HepG2 (cell line): ENCODE measurements around the gene NEU4. TPM values are rescaled to one million over a fixed set of nuclear protein-coding genes. Genes with fewer than 3 reads are reported as not detected.
A peak's percentile ranks its signal among the peaks of the same experiment; 100 is the strongest.

Source experiments
- AGO1 ChIP-seq: fragments of 200-400 bp; formaldehyde crosslinking; IDR thresholded peaks from 2 replicates; pipeline ENCODE4 v1.6.1; 2017; ENCODE audit warnings: mild to moderate bottlenecking, low read depth, low read length, moderate library complexity; ENCODE audit not compliant: poor library complexity, severe bottlenecking
- CBX1 ChIP-seq: IDR thresholded peaks from one replicate; pipeline ENCODE4 v1.6.1; 2016; ENCODE audit warnings: antibody characterized with exemption, low read depth
- CSRNP1 ChIP-seq: sonication (generic); formaldehyde crosslinking; IDR thresholded peaks from 2 replicates; pipeline ENCODE4 v1.8.1; 2023; ENCODE audit warnings: mild to moderate bottlenecking, missing genetic modification reagents
- FOSL1 ChIP-seq: sonication (generic); formaldehyde crosslinking; IDR thresholded peaks from 2 replicates; pipeline ENCODE4 v1.9.0; 2021; ENCODE audit warnings: missing genetic modification reagents, borderline replicate concordance
- HIVEP1 ChIP-seq: sonication (generic); formaldehyde crosslinking; IDR thresholded peaks from 2 replicates; pipeline ENCODE4 v1.4.0; 2020; ENCODE audit warnings: mild to moderate bottlenecking, missing genetic modification reagents
- HNRNPL ChIP-seq: fragments of 200-400 bp; formaldehyde crosslinking; IDR thresholded peaks from 2 replicates; pipeline ENCODE4 v1.6.1; 2017; ENCODE audit warnings: mild to moderate bottlenecking, low read depth, low read length
- KLF16 ChIP-seq, 2 experiments: sonication (generic) in 1 of 2; formaldehyde crosslinking in 1 of 2; IDR thresholded peaks; 2 replicates each; pipeline versions ENCODE4 v1.6.1 to v1.8.0; 2016 to 2023; ENCODE audit warnings: missing genetic modification reagents in 2 of 2, missing compliant biosample characterization in 1 of 2
- NR2F1 ChIP-seq, 2 experiments: fragments of 450-650 bp in 1 of 2; formaldehyde crosslinking in 1 of 2; IDR thresholded peaks; 2 replicates each; pipeline versions ENCODE4 v1.5.0 to v1.6.1; 2016 to 2020; ENCODE audit warnings: mild to moderate bottlenecking in 1 of 2, missing compliant biosample characterization in 1 of 2, missing genetic modification reagents in 1 of 2, moderate library complexity in 1 of 2
- SRSF1 ChIP-seq: fragments of 200-400 bp; formaldehyde crosslinking; optimal IDR thresholded peaks from 2 replicates; pipeline ENCODE3; 2017; ENCODE audit warnings: mild to moderate bottlenecking, low read depth, low read length, moderate library complexity
- ZMAT3 ChIP-seq: sonication (generic); formaldehyde crosslinking; conservative IDR thresholded peaks from 2 replicates; pipeline ENCODE4 v1.7.0; 2021; ENCODE audit warnings: missing genetic modification reagents
- ZNF10 ChIP-seq: sonication (generic); formaldehyde crosslinking; IDR thresholded peaks from 2 replicates; pipeline ENCODE4 v1.4.0; 2020; ENCODE audit warnings: mild to moderate bottlenecking, low read depth, missing genetic modification reagents, borderline replicate concordance
- ZNF557 ChIP-seq: sonication (generic); formaldehyde crosslinking; IDR thresholded peaks from 2 replicates; pipeline ENCODE4 v1.4.0; 2020; ENCODE audit warnings: missing genetic modification reagents
- polyA plus RNA-seq, 8 experiments: library from polyadenylated mRNA; depleted of rRNA in 3 of 8; stranded (reverse) in 7 of 8; unstranded in 1 of 8; fragments of >200 nt; fragmentation: Illumina TruSeq in 4 of 8; extraction: Trizol in 4 of 8; gene quantifications; 2 replicates each; pipeline versions ENCODE4 v1.2.1 to v1.2.3, GENCODE V29; 2011 to 2016; ENCODE audit warnings: low read depth in 4 of 8, missing spikeins in 1 of 8, mixed read lengths in 1 of 8; ENCODE audit not compliant: insufficient read depth in 1 of 8
- total RNA-seq, 5 experiments: library from RNA; depleted of rRNA; stranded (reverse); fragments of >200 nt; fragmentation: Illumina TruSeq; extraction: Trizol; gene quantifications; 2 replicates each; pipeline ENCODE4 v1.2.3, GENCODE V29; 2016; ENCODE audit warnings: low read depth in 1 of 5
- TF ChIP-seq, protein P1 (sequence below): sonication (generic); formaldehyde crosslinking; IDR thresholded peaks from 2 replicates; pipeline ENCODE4 v1.5.0; 2020; ENCODE audit warnings: mild to moderate bottlenecking, missing genetic modification reagents, moderate library complexity
- TF ChIP-seq, protein P2 (sequence below): IDR thresholded peaks from 2 replicates; pipeline ENCODE4 v1.6.1; 2016; ENCODE audit warnings: missing compliant biosample characterization, missing genetic modification reagents, borderline replicate concordance
- TF ChIP-seq, protein P3 (sequence below): sonication (generic); formaldehyde crosslinking; IDR thresholded peaks from 2 replicates; pipeline ENCODE4 v1.5.1; 2020; ENCODE audit warnings: mild to moderate bottlenecking, missing genetic modification reagents, moderate library complexity

NEU4 gene
- total and polyA plus RNA-seq, 2 of the 13 experiments (the other 11 are each of a cell fraction or from before 2014, with no cell fraction given), result 53.5 to 107 TPM

- TF ChIP-seq, protein P1, sequence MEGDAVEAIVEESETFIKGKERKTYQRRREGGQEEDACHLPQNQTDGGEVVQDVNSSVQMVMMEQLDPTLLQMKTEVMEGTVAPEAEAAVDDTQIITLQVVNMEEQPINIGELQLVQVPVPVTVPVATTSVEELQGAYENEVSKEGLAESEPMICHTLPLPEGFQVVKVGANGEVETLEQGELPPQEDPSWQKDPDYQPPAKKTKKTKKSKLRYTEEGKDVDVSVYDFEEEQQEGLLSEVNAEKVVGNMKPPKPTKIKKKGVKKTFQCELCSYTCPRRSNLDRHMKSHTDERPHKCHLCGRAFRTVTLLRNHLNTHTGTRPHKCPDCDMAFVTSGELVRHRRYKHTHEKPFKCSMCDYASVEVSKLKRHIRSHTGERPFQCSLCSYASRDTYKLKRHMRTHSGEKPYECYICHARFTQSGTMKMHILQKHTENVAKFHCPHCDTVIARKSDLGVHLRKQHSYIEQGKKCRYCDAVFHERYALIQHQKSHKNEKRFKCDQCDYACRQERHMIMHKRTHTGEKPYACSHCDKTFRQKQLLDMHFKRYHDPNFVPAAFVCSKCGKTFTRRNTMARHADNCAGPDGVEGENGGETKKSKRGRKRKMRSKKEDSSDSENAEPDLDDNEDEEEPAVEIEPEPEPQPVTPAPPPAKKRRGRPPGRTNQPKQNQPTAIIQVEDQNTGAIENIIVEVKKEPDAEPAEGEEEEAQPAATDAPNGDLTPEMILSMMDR (CRISPR knock-in tag), result peak; percentile 31
- TF ChIP-seq, protein P2, sequence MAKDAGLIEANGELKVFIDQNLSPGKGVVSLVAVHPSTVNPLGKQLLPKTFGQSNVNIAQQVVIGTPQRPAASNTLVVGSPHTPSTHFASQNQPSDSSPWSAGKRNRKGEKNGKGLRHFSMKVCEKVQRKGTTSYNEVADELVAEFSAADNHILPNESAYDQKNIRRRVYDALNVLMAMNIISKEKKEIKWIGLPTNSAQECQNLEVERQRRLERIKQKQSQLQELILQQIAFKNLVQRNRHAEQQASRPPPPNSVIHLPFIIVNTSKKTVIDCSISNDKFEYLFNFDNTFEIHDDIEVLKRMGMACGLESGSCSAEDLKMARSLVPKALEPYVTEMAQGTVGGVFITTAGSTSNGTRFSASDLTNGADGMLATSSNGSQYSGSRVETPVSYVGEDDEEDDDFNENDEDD (CRISPR knock-in tag), result peak; percentile 39; the same call in 1 of the 2 replicates
- TF ChIP-seq SRSF1 (peak; percentile 24), HNRNPL (0 out of 2 replicates have a peak, but pooled peaks have one; percentile 21), CSRNP1 (CRISPR knock-in tag) (no peak), ZNF557 (CRISPR knock-in tag) (no peak), ZNF10 (CRISPR knock-in tag) (no peak), CBX1 (no peak), ZMAT3 (CRISPR knock-in tag) (no peak), HIVEP1 (CRISPR knock-in tag) (peak; percentile 31; the same call in 1 of the 2 replicates), KLF16 (CRISPR knock-in tag; IDR thresholded peaks at IDR 0.05) (0 out of 4 replicates have a peak, but pooled peaks of 1 of the 2 experiments have one; percentile 43), FOSL1 (CRISPR knock-in tag) (no peak), NR2F1 (CRISPR knock-in tag; IDR thresholded peaks at IDR 0.05) (peak in 1 of 2 experiments; percentile 58; a peak in 3 of 4 replicates), AGO1 (peak; percentile 12)
- TF ChIP-seq, protein P3, sequence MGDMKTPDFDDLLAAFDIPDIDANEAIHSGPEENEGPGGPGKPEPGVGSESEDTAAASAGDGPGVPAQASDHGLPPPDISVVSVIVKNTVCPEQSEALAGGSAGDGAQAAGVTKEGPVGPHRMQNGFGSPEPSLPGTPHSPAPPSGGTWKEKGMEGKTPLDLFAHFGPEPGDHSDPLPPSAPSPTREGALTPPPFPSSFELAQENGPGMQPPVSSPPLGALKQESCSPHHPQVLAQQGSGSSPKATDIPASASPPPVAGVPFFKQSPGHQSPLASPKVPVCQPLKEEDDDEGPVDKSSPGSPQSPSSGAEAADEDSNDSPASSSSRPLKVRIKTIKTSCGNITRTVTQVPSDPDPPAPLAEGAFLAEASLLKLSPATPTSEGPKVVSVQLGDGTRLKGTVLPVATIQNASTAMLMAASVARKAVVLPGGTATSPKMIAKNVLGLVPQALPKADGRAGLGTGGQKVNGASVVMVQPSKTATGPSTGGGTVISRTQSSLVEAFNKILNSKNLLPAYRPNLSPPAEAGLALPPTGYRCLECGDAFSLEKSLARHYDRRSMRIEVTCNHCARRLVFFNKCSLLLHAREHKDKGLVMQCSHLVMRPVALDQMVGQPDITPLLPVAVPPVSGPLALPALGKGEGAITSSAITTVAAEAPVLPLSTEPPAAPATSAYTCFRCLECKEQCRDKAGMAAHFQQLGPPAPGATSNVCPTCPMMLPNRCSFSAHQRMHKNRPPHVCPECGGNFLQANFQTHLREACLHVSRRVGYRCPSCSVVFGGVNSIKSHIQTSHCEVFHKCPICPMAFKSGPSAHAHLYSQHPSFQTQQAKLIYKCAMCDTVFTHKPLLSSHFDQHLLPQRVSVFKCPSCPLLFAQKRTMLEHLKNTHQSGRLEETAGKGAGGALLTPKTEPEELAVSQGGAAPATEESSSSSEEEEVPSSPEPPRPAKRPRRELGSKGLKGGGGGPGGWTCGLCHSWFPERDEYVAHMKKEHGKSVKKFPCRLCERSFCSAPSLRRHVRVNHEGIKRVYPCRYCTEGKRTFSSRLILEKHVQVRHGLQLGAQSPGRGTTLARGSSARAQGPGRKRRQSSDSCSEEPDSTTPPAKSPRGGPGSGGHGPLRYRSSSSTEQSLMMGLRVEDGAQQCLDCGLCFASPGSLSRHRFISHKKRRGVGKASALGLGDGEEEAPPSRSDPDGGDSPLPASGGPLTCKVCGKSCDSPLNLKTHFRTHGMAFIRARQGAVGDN (CRISPR knock-in tag), result peak; percentile 83
- TF ChIP-seq, all 625 proteins: peak for 18
These were observed 50.6 kb downstream of the NEU4 start (continued) for GRCh38 chr2:241859436-241860183.
